H1 (cell line): ENCODE measurements around the gene HSPA12A. TPM values are rescaled to one million over a fixed set of nuclear protein-coding genes. Genes with fewer than 3 reads are reported as not detected.

Experiments used
- CBX5 ChIP-seq: fragments of 300-800, 300-1000 bp; sonication (generic); IDR thresholded peaks from 2 replicates; pipeline ENCODE4 v1.7.1; 2016; ENCODE audit warnings: antibody characterized with exemption, low read length, low read depth
- CBX8 ChIP-seq: fragments of 300-800, 300-1000 bp; sonication (generic); IDR thresholded peaks from 2 replicates; pipeline ENCODE4 v1.7.1; 2016; ENCODE audit warnings: low read depth, low read length, borderline replicate concordance
- CHD7 ChIP-seq: fragments of 300-600 bp; sonication (generic); IDR thresholded peaks from 2 replicates; pipeline ENCODE4 v1.7.1; 2012; ENCODE audit warnings: low read length, moderate library complexity, mild to moderate bottlenecking, inconsistent platforms; ENCODE audit not compliant: insufficient replicate concordance
- EGR1 ChIP-seq: IDR thresholded peaks from 2 replicates; pipeline ENCODE4 v1.6.1; 2011; ENCODE audit warnings: low read depth, low read length, borderline replicate concordance
- EZH2 ChIP-seq: fragments of 200-600 bp; sonication (generic); IDR thresholded peaks from 2 replicates; pipeline ENCODE4 v1.7.1; 2012; ENCODE audit warnings: low read depth, mild to moderate bottlenecking, moderate library complexity, low read length, inconsistent platforms; ENCODE audit not compliant: severe bottlenecking
- SIX5 ChIP-seq: IDR thresholded peaks from 2 replicates; pipeline ENCODE4 v1.6.1; 2011; ENCODE audit warnings: mild to moderate bottlenecking, low read depth, low read length
- SUZ12 ChIP-seq: fragments of 200-600 bp; sonication (generic); IDR thresholded peaks from 2 replicates; pipeline ENCODE4 v1.6.1; 2012; ENCODE audit warnings: mild to moderate bottlenecking, inconsistent platforms, low read length, moderate library complexity, mixed read lengths
- TAF1 ChIP-seq: IDR thresholded peaks from 2 replicates; pipeline ENCODE4 v1.6.1; 2011; ENCODE audit warnings: mild to moderate bottlenecking, low read depth, low read length
- YY1 ChIP-seq: IDR thresholded peaks from 2 replicates; pipeline ENCODE4 v1.6.1; 2011; ENCODE audit warnings: low read depth, mild to moderate bottlenecking, low read length
- polyA plus RNA-seq, 7 experiments: library from polyadenylated mRNA; depleted of rRNA in 3 of 7; stranded (reverse) in 5 of 7; unstranded in 2 of 7; fragments of >200 nt in 5 of 7; fragments of 200-250 nt in 2 of 7; gene quantifications; 1 replicate in 5 of 7; 2 replicates in 1 of 7; 4 replicates in 1 of 7; pipeline versions ENCODE4 v1.2.1 to v1.2.3, GENCODE V29; 2011 to 2013; ENCODE audit warnings: missing spikeins in 2 of 7, mixed read lengths in 2 of 7
- total RNA-seq: library from RNA; stranded (reverse); fragmentation: NEBNext Ultra II Directional; extraction: Animal tissue kit (Norgen Biotek cat#: 25700); gene quantifications from 2 replicates; pipeline ENCODE4 v1.2.1, GENCODE V29; 2021
- TF ChIP-seq, protein P1 (sequence below): IDR thresholded peaks from 2 replicates; pipeline ENCODE4 v1.6.1; 2011; ENCODE audit warnings: low read length, improper control_type of control experiment
- TF ChIP-seq, protein P2 (sequence below): IDR thresholded peaks from 2 replicates; pipeline ENCODE4 v1.6.1; 2012; ENCODE audit warnings: inconsistent platforms

The HSPA12A gene
- total and polyA plus RNA-seq, 2 of the 8 experiments (the other 6 are each of a cell fraction or from before 2014, with no cell fraction given): 3.1 to 6.9 TPM

DNA sequence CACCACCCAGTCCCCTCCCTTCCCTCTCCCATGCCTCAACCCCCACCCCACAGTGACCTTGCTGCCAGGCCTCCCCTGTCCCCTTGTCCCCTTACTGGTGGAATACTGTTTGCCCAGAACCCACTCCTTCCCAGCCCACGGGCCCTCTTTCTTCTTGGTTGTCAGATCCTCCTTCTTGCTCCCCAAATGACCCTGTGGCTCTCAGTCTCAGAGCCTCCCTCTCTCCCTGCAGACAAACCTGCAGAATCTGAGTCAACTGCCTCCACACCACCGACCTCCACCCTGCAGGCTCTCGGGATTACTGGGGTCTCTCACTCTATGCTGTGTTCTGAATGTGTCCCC is 47.5 kb downstream of the HSPA12A start (continued):
- TF ChIP-seq CHD7 (no peak), YY1 (no peak), EGR1 (no peak), CBX8 (no peak), SUZ12 (no peak), TAF1 (no peak), EZH2 (no peak), CBX5 (no peak), SIX5 (no peak)
- TF ChIP-seq, protein P1, sequence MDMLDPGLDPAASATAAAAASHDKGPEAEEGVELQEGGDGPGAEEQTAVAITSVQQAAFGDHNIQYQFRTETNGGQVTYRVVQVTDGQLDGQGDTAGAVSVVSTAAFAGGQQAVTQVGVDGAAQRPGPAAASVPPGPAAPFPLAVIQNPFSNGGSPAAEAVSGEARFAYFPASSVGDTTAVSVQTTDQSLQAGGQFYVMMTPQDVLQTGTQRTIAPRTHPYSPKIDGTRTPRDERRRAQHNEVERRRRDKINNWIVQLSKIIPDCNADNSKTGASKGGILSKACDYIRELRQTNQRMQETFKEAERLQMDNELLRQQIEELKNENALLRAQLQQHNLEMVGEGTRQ: no peak
- TF ChIP-seq, protein P2, sequence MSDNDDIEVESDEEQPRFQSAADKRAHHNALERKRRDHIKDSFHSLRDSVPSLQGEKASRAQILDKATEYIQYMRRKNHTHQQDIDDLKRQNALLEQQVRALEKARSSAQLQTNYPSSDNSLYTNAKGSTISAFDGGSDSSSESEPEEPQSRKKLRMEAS: no peak
- TF ChIP-seq, all 59 proteins: peak for 0
